Ascending aorta (tissue), 2 donors: ENCODE measurements around the gene OTUD3. TPM values are rescaled to one million over a fixed set of nuclear protein-coding genes. Genes with fewer than 3 reads are reported as not detected.

Source experiments
- DNase-seq, 2 donors: peaks; one replicate each; pipeline ENCODE4 v3.0.0-alpha.2; 2019; ENCODE audit warnings: low spot score in 2 of 2
- H3K27ac ChIP-seq, 2 donors: fragments of 200-600 bp; sonication (generic); one replicate each; pipeline ENCODE4 v1.5.1; 2016 to 2017; ENCODE audit warnings: mild to moderate bottlenecking in 1 of 2
- H3K27me3 ChIP-seq: fragments of 200-600 bp; sonication (generic); one replicate; pipeline ENCODE4 v1.5.1; 2017
- H3K36me3 ChIP-seq, 2 donors: fragments of 200-600 bp; sonication (generic); one replicate each; pipeline ENCODE4 v1.5.1; 2016
- H3K4me1 ChIP-seq, 2 donors: fragments of 200-600 bp; sonication (generic); one replicate each; pipeline ENCODE4 v1.5.1; 2016 to 2017; ENCODE audit warnings: mild to moderate bottlenecking in 1 of 2
- H3K4me3 ChIP-seq, 2 donors: fragments of 200-600 bp; sonication (generic); one replicate each; pipeline ENCODE4 v1.5.1; 2016 to 2017; ENCODE audit warnings: mild to moderate bottlenecking in 1 of 2
- H3K9me3 ChIP-seq, 2 donors: fragments of 200-600 bp; sonication (generic); one replicate each; pipeline ENCODE4 v1.5.1; 2016
- intact Hi-C: fragments of 100-400 bp; cut with DNase I; formaldehyde crosslinking; loops from one replicate; pipeline ENCODE4 v1.15.1; 2023
- total RNA-seq: library from RNA; depleted of rRNA; stranded (reverse); fragments of >200 nt; gene quantifications from one replicate; pipeline ENCODE4 v1.1.0, GENCODE V29; 2016
- TF ChIP-seq, protein P1 (sequence below), 3 experiments: fragments of 200-600 bp in 2 of 3; fragments of 450-650 bp in 1 of 3; sonication (generic) in 2 of 3; IDR thresholded peaks; one replicate each; pipeline ENCODE4 v1.5.1; 2016 to 2019; ENCODE audit warnings: antibody characterized with exemption in 3 of 3, mild to moderate bottlenecking in 1 of 3, moderate library complexity in 1 of 3

The OTUD3 gene
- total RNA-seq, 1 donor from 2014 or later = 1.9 TPM

DNA sequence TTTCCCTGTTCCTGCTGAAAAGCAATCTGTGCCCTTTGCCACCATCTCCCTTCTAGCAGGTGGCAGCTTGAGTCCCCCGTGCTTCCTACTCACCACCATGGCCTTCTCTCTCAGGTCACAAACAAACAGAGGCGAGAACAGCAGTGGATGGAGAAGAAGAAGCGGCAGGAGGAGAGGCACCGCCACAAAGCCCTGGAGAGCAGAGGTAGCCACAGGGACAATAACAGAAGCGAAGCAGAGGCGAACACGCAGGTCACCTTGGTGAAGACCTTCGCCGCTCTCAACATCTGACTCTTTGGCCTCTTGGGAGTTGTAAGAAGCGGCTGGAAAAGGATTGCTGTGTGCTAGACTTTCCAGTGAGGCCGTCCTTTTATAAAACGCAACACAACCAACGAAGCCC is 25.3 kb downstream of the OTUD3 start:
- no peaks in the 10 kb centered on the region for H3K9me3 ChIP-seq
- H3K27me3 ChIP-seq = no peaks in the 10 kb centered on the region
- no peak overlapping the region for H3K4me3 ChIP-seq
- no peaks in the 10 kb centered on the region for H3K4me1 ChIP-seq
- TF ChIP-seq, protein P1, sequence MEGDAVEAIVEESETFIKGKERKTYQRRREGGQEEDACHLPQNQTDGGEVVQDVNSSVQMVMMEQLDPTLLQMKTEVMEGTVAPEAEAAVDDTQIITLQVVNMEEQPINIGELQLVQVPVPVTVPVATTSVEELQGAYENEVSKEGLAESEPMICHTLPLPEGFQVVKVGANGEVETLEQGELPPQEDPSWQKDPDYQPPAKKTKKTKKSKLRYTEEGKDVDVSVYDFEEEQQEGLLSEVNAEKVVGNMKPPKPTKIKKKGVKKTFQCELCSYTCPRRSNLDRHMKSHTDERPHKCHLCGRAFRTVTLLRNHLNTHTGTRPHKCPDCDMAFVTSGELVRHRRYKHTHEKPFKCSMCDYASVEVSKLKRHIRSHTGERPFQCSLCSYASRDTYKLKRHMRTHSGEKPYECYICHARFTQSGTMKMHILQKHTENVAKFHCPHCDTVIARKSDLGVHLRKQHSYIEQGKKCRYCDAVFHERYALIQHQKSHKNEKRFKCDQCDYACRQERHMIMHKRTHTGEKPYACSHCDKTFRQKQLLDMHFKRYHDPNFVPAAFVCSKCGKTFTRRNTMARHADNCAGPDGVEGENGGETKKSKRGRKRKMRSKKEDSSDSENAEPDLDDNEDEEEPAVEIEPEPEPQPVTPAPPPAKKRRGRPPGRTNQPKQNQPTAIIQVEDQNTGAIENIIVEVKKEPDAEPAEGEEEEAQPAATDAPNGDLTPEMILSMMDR (IDR thresholded peaks at IDR 0.05) = no peak
- no peak for DNase-seq
- intact Hi-C loops = no loop called here
- H3K36me3 ChIP-seq = peaks cover 57 to 89% of the 10 kb centered on the region in 2 donors
- no peak overlapping the region for H3K27ac ChIP-seq

DNA sequence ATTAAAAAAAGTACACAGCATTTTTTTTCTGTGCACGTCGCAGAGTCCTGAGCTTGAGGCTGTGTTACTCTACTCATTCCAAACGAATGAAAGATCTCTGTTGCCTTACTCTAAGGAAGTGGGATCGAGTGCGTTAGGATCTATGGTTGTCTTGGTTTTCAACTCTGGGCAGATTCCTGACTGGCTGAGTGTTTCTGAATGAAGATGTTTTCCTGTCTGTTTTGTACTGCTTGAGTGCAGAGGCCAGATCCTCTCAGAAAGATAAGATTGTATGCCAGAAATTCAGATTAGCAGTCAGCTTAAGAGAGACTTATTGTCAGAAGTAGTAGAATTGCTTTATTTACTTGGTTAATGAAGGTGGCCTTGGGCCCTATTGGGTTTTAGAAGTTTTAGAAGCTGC is 27.2 kb downstream of the OTUD3 start:
- Histone ChIP-seq H3K36me3 (peaks cover 62 to 95% of the 10 kb centered on the region in 2 donors), H3K27ac (no peak overlapping the region), H3K4me1 (no peaks in the 10 kb centered on the region), H3K9me3 (no peaks in the 10 kb centered on the region), H3K4me3 (no peak overlapping the region), H3K27me3 (no peaks in the 10 kb centered on the region)
- TF ChIP-seq, protein P1 (IDR thresholded peaks at IDR 0.05) = no peak
- DNase-seq = no peak
- intact Hi-C loops = no loop called here

DNA sequence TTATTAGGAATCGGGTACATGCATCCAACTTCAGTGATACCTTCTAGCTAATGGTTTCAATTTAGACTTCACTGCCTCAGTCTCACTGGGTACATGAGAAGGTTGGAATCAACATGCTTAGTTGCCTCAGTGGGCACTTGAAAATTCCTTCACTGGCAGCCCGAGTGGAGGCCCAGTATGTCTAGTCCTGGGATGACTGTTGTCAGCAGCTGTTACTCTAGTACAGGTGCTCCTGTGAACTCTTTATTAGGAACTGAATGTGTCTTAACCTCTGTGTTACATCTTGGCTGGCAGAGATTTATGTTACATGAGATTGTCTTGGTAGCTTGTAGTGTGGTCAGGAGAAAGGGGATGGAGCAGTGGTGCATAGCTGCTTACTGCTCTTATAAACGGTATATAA is 27.8 kb downstream of the OTUD3 start:
- TF ChIP-seq, protein P1 (IDR thresholded peaks at IDR 0.05) = no peak
- Histone ChIP-seq H3K4me3 (no peak overlapping the region), H3K4me1 (no peaks in the 10 kb centered on the region), H3K36me3 (peaks cover 58 to 89% of the 10 kb centered on the region in 2 donors), H3K27me3 (no peaks in the 10 kb centered on the region), H3K9me3 (no peaks in the 10 kb centered on the region), H3K27ac (no peak overlapping the region)
- intact Hi-C loops = no loop called here
- DNase-seq = no peak

DNA sequence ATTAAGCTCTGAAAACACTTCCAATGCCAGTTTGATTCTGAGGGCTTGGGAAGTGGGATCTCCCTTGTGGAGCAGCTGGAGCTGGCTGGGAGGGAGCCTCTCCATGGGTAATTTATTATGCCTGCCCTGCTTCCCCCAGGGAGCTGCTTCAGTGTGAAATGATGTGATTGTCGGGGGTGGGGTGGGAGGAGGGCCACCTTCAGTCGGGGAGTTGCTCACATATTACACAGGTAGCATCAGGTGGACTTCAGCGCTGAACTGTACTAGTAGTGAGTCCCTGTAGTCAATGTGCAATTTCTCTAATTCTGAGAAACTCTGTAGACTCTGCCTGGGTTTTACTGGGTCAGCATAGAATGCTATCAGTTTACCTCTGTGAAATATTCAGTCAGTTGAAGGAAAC is 28.5 kb downstream of the OTUD3 start:
- Histone ChIP-seq H3K36me3 (peaks cover 54 to 84% of the 10 kb centered on the region in 2 donors), H3K4me1 (no peaks in the 10 kb centered on the region), H3K27me3 (no peaks in the 10 kb centered on the region), H3K27ac (no peak overlapping the region), H3K9me3 (no peaks in the 10 kb centered on the region), H3K4me3 (no peak overlapping the region)
- TF ChIP-seq, protein P1 (IDR thresholded peaks at IDR 0.05) = no peak
- no peak for DNase-seq
- intact Hi-C loops = no loop called here

DNA sequence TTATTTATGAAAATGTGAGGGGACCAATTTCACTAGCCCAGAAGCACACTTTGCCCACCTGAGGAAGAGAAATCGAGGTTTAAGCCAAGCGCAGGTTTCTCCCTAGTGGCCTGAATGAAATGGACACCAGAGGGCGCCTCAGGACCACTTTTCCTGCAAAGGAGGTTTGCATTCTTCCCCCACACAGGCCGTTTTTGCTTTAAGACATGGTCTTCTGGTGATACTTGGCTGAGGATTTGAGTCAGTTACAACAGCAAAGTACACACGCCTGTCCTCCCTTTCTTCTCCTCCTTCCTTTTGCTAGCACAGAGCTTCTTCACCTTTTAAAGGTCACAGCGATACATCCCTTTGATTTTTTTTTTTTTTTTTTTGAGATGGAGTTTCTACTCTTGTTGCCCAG is 35.9 kb downstream of the OTUD3 start:
- Histone ChIP-seq H3K27ac (no peak overlapping the region), H3K36me3 (peaks cover 4 to 14% of the 10 kb centered on the region in 2 donors), H3K27me3 (no peaks in the 10 kb centered on the region), H3K4me1 (no peaks in the 10 kb centered on the region), H3K4me3 (no peak overlapping the region), H3K9me3 (no peaks in the 10 kb centered on the region)
- TF ChIP-seq, protein P1 (IDR thresholded peaks at IDR 0.05) = peak; percentile 67 to 91 (median 77)
- peak in 1 of 2 donors; percentile 84 for DNase-seq
- intact Hi-C loops = loop anchor here (1.0 kb wide), 2 partner anchors 234 to 576 kb away; no protein-coding TSS in a partner anchor

DNA sequence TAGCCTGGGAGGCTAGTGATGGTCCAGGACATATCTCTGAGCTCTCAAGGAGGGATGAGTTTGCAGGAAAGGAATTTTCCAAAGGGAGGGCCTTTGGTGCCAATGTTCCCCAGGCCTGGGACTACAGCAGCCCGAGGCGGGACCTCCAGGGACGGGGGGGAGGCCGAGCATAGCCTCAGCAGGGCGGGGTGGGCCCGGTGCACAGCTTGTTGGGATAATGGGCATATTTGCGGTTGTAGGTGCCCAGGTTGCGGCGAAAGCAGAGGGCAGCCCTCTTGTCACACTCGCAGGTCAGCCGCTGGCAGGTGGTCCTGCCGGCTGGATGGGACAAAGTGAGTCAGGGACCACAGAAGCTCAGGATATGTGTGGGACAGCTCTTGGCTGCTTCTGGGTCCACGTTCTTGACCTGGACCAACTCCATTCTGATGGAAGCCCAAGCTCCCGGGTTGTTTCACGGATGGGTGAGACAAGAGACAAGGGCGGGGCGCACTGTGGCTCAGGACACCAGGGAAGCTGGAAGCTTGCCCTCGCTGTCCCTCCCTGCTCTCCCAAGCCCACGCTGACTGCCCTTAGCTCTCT is 38.0 kb downstream of the OTUD3 start:
- Histone ChIP-seq H3K36me3 (no peaks in the 10 kb centered on the region), H3K4me3 (no peak overlapping the region), H3K27ac (no peak overlapping the region), H3K4me1 (no peaks in the 10 kb centered on the region), H3K9me3 (no peaks in the 10 kb centered on the region), H3K27me3 (no peaks in the 10 kb centered on the region)
- intact Hi-C loops = no loop called here
- no peak for DNase-seq
- TF ChIP-seq, protein P1 (IDR thresholded peaks at IDR 0.05) = no peak
